G401 (cell line): Measurements from ENCODE around the gene COPG2. TPM values are rescaled to one million over a fixed set of nuclear protein-coding genes. Genes with fewer than 3 reads are reported as not detected.
A peak's percentile ranks its signal among the peaks of the same experiment; 100 is the strongest.
"Not testable (repeated sequence)": the region's sequence is repeated elsewhere in the genome, so short reads cannot be mapped to it uniquely, and the experiment has no call there.

ENCODE experiments used
- DNase-seq: peaks from one replicate; pipeline ENCODE4 v3.0.0-alpha.2; 2015; ENCODE audit warnings: low spot score
- in situ Hi-C: cut with HindIII; loops from 2 replicates; pipeline ENCODE4 v1.10.0; 2016; ENCODE audit warnings: low sequenced_read_pairs, mixed read lengths
- total RNA-seq: library from RNA; depleted of rRNA; stranded (reverse); fragments of >200 nt; shearing (Covaris generic); gene quantifications from 2 replicates; pipeline ENCODE4 v1.2.3, GENCODE V29; 2014

COPG2 gene
- total RNA-seq, 1 experiment from 2014 or later = 43.6 TPM

GRCh38 chr7:130655286-130655685, 13.3 kb downstream of the COPG2 start:
- peak; percentile 32 for DNase-seq
- in situ Hi-C loops = no loop called here

GRCh38 chr7:130654850-130655249, 13.7 kb downstream of the COPG2 start:
- in situ Hi-C loops = no loop called here

GRCh38 chr7:130650611-130651120, 17.9 kb downstream of the COPG2 start:
- in situ Hi-C loops = no loop called here
- DNase-seq = peak; percentile 96

More at GRCh38 chr7:130654850-130655249, 13.7 kb downstream of the COPG2 start:
- no peak for DNase-seq

- peak; percentile 74 for DNase-seq
- in situ Hi-C loops = no loop called here
Measured at GRCh38 chr7:130649004-130649790, 19.4 kb downstream of the COPG2 start.

GRCh38 chr7:130648580-130648979, 20.0 kb downstream of the COPG2 start:
- in situ Hi-C loops = no loop called here
- DNase-seq = no peak

- in situ Hi-C loops = no loop called here
- no peak for DNase-seq
Measured at GRCh38 chr7:130642383-130642782, 26.2 kb downstream of the COPG2 start.

- in situ Hi-C loops = no loop called here
- no peak for DNase-seq
Measured at GRCh38 chr7:130641497-130641896, 27.1 kb downstream of the COPG2 start.

GRCh38 chr7:130641040-130641439, 27.5 kb downstream of the COPG2 start:
- in situ Hi-C loops = no loop called here
- no peak for DNase-seq

GRCh38 chr7:130639388-130639787, 29.2 kb downstream of the COPG2 start:
- DNase-seq = no peak
- in situ Hi-C loops = no loop called here

- DNase-seq = no peak
- in situ Hi-C loops = no loop called here
Measured at GRCh38 chr7:130632111-130632510, 36.4 kb downstream of the COPG2 start.

- in situ Hi-C loops = no loop called here
- DNase-seq = no peak
Measured at GRCh38 chr7:130628901-130629300, 39.6 kb downstream of the COPG2 start.

- in situ Hi-C loops = no loop called here
- DNase-seq = no peak
Measured at GRCh38 chr7:130627775-130628174, 40.8 kb downstream of the COPG2 start.

GRCh38 chr7:130622866-130623265, 45.7 kb downstream of the COPG2 start:
- in situ Hi-C loops = no loop called here
- DNase-seq = no peak

- DNase-seq = no peak
- in situ Hi-C loops = no loop called here
Measured at GRCh38 chr7:130615583-130615982, 53.0 kb downstream of the COPG2 start.

GRCh38 chr7:130614449-130614848, 54.1 kb downstream of the COPG2 start:
- in situ Hi-C loops = no loop called here
- DNase-seq = no peak

- in situ Hi-C loops = no loop called here
- no peak for DNase-seq
Measured at GRCh38 chr7:130611218-130611617, 57.3 kb downstream of the COPG2 start.

- in situ Hi-C loops, DNase-seq: not testable (repeated sequence)
Measured at GRCh38 chr7:130607066-130607465, 61.5 kb downstream of the COPG2 start.

- no peak for DNase-seq
- in situ Hi-C loops = no loop called here
Measured at GRCh38 chr7:130606161-130606560, 62.4 kb downstream of the COPG2 start.

- DNase-seq = no peak
- in situ Hi-C loops = no loop called here
Measured at GRCh38 chr7:130598056-130598455, 70.5 kb downstream of the COPG2 start.

- in situ Hi-C loops = no loop called here
- DNase-seq = no peak
Measured at GRCh38 chr7:130595986-130596385, 72.6 kb downstream of the COPG2 start.

- in situ Hi-C loops = no loop called here
- DNase-seq = peak; percentile 17
Measured at GRCh38 chr7:130593033-130593432, 75.5 kb downstream of the COPG2 start.
